ENCODE measurements around the gene MADCAM1. TPM values are rescaled to one million over a fixed set of nuclear protein-coding genes. Genes with fewer than 3 reads are reported as not detected.

MADCAM1 gene
- total RNA-seq, 1 experiment from 2014 or later: 0.47 TPM

DNA sequence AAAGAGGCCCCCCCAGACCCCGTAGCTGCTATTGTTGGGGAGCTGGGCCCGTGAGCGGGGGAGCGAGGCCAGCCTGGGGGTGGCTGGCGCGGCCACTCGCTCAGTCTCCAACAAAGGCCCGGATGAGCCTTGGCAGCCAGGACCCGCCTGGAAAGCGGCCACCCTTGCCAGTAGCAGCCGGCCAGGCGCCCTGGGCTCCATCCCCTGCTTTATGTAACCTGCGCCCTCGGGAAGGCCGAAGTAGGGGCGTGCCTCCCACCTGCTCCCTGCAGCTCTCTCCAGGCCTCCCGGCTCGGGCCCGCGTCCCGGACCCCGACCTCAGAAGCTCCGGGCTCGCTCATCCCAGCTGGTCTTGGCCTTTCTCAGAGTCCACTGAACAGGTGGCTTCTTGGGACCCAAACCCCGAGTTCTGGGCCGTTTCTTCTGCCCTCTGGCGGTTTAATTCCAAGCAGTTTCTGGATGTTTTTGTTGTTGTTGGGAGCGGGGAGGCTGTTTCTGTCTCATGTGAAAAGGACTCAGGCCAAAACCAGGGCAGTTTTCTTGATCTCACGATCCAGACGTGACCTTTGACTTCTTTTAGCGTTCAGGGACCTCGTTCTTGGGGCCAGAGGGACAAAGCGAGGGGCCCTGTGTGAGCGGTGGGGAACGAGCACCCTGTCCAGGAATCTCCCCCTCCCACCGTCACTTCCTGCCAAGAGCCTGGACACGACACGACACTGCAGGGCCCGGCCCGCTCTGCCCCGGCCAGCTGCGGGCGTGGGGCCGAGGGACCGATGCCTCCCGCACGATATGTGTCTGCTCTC is 36.5 kb downstream of the MADCAM1 start:
- intact Hi-C loops (cut with micrococcal nuclease): loop anchor here (2.0 kb wide), 3 partner anchors 40 to 128 kb away; partner anchors contain the start of genes BSG and POLRMT
- DNase-seq (ENCODE audit: unreplicated experiment): peak; percentile 72
- peaks cover 4% of the 10 kb centered on the region for H3K4me1 Mint-ChIP-seq (ENCODE audit: insufficient read depth, unreplicated experiment)
- H3K27ac Mint-ChIP-seq (ENCODE audit: low read depth, unreplicated experiment): peak overlapping the region; percentile 91
- ChIA-PET POLR2A (interaction anchor here (0.9 to 6.5 kb wide), 10 partner anchors 9 to 190 kb away, joined by 4 to 110 read pairs (median 8); partner anchors contain the start of genes BSG, POLRMT and TPGS1), CTCF (interaction anchor here (0.6 to 2.3 kb wide), 11 partner anchors 9 to 193 kb away, joined by 3 to 9 read pairs (median 3); partner anchors contain the start of gene BSG)
- no peaks in the 10 kb centered on the region for H3K9me3 Mint-ChIP-seq (ENCODE audit: unreplicated experiment)
- no peaks in the 10 kb centered on the region for H3K27me3 Mint-ChIP-seq (ENCODE audit: insufficient read depth, unreplicated experiment)
- no TSS peak for BruUV-seq (replicated peaks)
- TF ChIP-seq, protein P1, sequence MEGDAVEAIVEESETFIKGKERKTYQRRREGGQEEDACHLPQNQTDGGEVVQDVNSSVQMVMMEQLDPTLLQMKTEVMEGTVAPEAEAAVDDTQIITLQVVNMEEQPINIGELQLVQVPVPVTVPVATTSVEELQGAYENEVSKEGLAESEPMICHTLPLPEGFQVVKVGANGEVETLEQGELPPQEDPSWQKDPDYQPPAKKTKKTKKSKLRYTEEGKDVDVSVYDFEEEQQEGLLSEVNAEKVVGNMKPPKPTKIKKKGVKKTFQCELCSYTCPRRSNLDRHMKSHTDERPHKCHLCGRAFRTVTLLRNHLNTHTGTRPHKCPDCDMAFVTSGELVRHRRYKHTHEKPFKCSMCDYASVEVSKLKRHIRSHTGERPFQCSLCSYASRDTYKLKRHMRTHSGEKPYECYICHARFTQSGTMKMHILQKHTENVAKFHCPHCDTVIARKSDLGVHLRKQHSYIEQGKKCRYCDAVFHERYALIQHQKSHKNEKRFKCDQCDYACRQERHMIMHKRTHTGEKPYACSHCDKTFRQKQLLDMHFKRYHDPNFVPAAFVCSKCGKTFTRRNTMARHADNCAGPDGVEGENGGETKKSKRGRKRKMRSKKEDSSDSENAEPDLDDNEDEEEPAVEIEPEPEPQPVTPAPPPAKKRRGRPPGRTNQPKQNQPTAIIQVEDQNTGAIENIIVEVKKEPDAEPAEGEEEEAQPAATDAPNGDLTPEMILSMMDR (IDR thresholded peaks at IDR 0.05; ENCODE audit: unreplicated experiment): peak; percentile 42
- H3K4me3 Mint-ChIP-seq (ENCODE audit: unreplicated experiment): peak overlapping the region; percentile 74
- H3K36me3 Mint-ChIP-seq (ENCODE audit: insufficient read depth, unreplicated experiment): peaks cover 7% of the 10 kb centered on the region

DNA sequence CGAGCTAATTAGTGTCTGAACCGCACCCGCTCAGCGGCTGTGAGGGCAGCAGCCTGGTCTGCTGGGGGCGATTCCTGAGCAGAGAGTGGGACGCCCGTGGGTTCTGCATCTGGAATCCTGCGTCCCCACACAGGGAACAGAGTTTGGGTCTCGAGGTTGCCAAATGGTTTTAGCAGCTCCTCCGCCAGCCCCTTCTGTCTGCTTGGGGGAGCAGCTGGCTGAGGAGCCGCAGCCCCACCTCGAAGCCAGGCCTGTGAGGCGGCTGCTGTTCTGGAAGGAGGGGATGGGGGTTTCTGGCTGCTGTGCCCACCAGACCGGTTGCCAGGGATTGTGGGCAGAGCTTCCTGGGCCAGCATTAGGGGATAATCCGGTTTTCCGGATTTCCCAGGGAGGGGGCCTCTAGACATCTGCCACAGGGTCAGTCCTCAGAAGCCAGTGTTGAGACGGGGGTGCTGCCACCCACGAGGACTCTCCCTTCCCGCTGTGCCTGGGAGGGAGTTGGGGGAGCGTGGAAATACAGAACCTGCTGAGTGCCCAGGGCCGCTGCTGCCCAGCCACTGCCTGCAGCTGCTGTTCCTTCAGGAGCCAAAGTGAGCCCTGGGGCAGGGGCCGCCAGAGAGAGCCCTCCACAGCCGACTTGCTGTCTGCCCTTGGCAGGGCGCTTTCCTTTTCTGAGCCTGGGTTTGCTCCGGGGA is 37.2 kb downstream of the MADCAM1 start:
- intact Hi-C loops (cut with micrococcal nuclease): loop anchor here (2.0 kb wide), 3 partner anchors 39 to 127 kb away; partner anchors contain the start of genes BSG and POLRMT
- peaks cover 4% of the 10 kb centered on the region for H3K4me1 Mint-ChIP-seq (ENCODE audit: insufficient read depth, unreplicated experiment)
- POLR2A ChIA-PET: interaction anchor here (0.7 to 6.5 kb wide), 7 partner anchors 9 to 144 kb away, joined by 3 to 110 read pairs (median 9); partner anchors contain the start of genes BSG and TPGS1
- CTCF ChIA-PET: interaction anchor here (0.6 to 2.3 kb wide), 8 partner anchors 8 to 194 kb away, joined by 3 to 9 read pairs (median 3); no protein-coding TSS in a partner anchor
- no peak for DNase-seq (ENCODE audit: unreplicated experiment)
- peak overlapping the region; percentile 74 for H3K4me3 Mint-ChIP-seq (ENCODE audit: unreplicated experiment)
- no peaks in the 10 kb centered on the region for H3K9me3 Mint-ChIP-seq (ENCODE audit: unreplicated experiment)
- peaks cover 15% of the 10 kb centered on the region for H3K36me3 Mint-ChIP-seq (ENCODE audit: insufficient read depth, unreplicated experiment)
- peak overlapping the region; percentile 91 for H3K27ac Mint-ChIP-seq (ENCODE audit: low read depth, unreplicated experiment)
- H3K27me3 Mint-ChIP-seq (ENCODE audit: insufficient read depth, unreplicated experiment): no peaks in the 10 kb centered on the region
- BruUV-seq (replicated peaks): no TSS peak
- TF ChIP-seq, protein P1 (IDR thresholded peaks at IDR 0.05; ENCODE audit: unreplicated experiment): no peak

DNA sequence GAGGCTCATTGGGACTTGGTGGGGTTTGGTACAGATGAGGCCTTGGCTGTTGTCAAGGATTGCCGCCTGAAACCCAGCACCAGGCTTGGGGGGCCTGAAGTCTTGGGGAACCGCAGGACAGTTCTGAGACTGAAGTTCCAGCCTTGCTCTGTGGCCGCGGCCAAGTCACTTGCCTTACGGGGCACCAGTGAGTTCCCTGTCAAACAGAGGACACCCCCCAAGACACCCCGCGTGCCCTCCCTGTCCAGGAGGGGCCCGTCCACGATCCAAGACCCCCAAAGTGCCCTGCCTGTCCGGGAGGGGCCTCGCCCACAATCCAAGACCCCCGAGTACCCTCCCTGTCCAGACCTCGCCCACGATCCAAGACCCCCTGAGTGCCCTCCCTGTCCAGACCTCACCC is 37.8 kb downstream of the MADCAM1 start:
- H3K27ac Mint-ChIP-seq (ENCODE audit: low read depth, unreplicated experiment): peak overlapping the region; percentile 91
- no peak for DNase-seq (ENCODE audit: unreplicated experiment)
- peak overlapping the region; percentile 74 for H3K4me3 Mint-ChIP-seq (ENCODE audit: unreplicated experiment)
- intact Hi-C loops (cut with micrococcal nuclease): no loop called here
- H3K9me3 Mint-ChIP-seq (ENCODE audit: unreplicated experiment): no peaks in the 10 kb centered on the region
- CTCF ChIA-PET: interaction anchor here (0.7 to 2.0 kb wide), 3 partner anchors 22 to 119 kb away, joined by 3 to 4 read pairs (median 3); no protein-coding TSS in a partner anchor
- TF ChIP-seq, protein P1 (IDR thresholded peaks at IDR 0.05; ENCODE audit: unreplicated experiment): no peak
- POLR2A ChIA-PET: interaction anchor here (0.7 to 6.5 kb wide), 2 partner anchors 41 to 60 kb away, joined by 3 to 110 read pairs; partner anchors contain the start of gene BSG
- BruUV-seq (replicated peaks): no TSS peak
- H3K4me1 Mint-ChIP-seq (ENCODE audit: insufficient read depth, unreplicated experiment): peaks cover 4% of the 10 kb centered on the region
- no peaks in the 10 kb centered on the region for H3K27me3 Mint-ChIP-seq (ENCODE audit: insufficient read depth, unreplicated experiment)
- peaks cover 17% of the 10 kb centered on the region for H3K36me3 Mint-ChIP-seq (ENCODE audit: insufficient read depth, unreplicated experiment)
